Uterus (tissue), 2 donors: ENCODE measurements around the gene PDCL3.

Source experiments
- CTCF ChIP-seq, 4 experiments: fragments of 200-600 bp in 2 of 4; fragments of 450-650 bp in 2 of 4; sonication (generic) in 2 of 4; IDR thresholded peaks; one replicate each; pipeline ENCODE4 v1.5.1; 2016 to 2019; ENCODE audit warnings: antibody characterized with exemption in 4 of 4, mild to moderate bottlenecking in 2 of 4, moderate library complexity in 1 of 4
- POLR2A ChIP-seq, 2 donors: fragments of 450-650 bp; IDR thresholded peaks; one replicate each; pipeline ENCODE4 v1.6.1; 2016; ENCODE audit warnings: antibody characterized with exemption in 2 of 2, mild to moderate bottlenecking in 1 of 2, moderate library complexity in 1 of 2

- TF ChIP-seq POLR2A (IDR thresholded peaks at IDR 0.05) (no peak), CTCF (IDR thresholded peaks at IDR 0.05) (no peak)
These were observed 53.1 kb downstream of the PDCL3 start for GRCh38 chr2:100615886-100616285.
